Activated CD4-positive, alpha-beta T cell treated with anti-CD3 and anti-CD28 coated beads for 4 hours (primary cell): ENCODE measurements around the gene ADSS2.

Source experiments
- DNase-seq, 2 donors: peaks; one replicate each; pipeline ENCODE4 v3.0.0-alpha.2; 2020

ADSS2 gene

GRCh38 chr1:244362476-244362875, 89.2 kb downstream of the ADSS2 start:
- no peak for DNase-seq

- no peak for DNase-seq
These were observed 89.8 kb downstream of the ADSS2 start for GRCh38 chr1:244361764-244362473.
